Measurements from ENCODE around the gene ERC2.

Gene ERC2

DNA sequence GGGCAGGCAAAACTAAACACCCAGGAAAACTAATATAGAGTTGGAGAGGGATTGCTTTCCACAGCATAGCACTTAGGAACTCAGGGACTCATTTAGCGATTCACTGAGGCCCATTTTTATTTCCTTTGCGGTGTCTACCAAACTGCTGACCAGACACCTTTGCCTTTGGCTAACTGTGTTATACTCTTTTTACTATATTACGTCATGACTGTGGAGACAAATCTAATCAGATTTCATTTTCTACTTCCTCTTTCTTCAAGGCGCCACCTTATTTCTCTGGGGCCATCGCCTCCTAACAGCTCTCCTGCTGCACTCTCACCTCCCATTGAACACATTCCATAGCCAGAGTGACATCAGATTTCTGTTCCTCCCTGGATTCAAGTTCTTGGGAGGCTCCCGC is 765.4 kb downstream of the ERC2 start:
- DNase-seq (ENCODE audit: extremely low read depth in 1 of 2, low read depth in 1 of 2), result no peak

DNA sequence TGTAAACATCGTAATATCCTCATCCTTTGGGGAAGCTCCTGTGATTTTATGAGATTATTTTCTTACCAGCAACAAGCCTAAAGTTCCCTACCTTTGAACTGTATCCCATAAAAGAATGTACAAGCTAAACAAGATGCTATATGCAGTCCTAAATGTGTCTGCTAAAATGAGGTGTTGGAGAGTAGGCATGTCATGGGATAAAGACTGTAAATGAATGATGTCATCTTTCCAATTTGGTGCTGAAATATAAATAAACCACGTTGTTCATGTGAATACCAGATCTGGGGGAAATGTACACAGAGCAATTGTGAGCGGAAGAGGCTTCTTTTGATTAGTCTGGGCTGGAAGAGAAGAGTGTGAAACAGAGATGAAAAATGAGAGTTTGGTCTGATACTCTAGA is 766.3 kb downstream of the ERC2 start:
- DNase-seq (ENCODE audit: extremely low read depth in 1 of 2, low read depth in 1 of 2), result no peak

DNA sequence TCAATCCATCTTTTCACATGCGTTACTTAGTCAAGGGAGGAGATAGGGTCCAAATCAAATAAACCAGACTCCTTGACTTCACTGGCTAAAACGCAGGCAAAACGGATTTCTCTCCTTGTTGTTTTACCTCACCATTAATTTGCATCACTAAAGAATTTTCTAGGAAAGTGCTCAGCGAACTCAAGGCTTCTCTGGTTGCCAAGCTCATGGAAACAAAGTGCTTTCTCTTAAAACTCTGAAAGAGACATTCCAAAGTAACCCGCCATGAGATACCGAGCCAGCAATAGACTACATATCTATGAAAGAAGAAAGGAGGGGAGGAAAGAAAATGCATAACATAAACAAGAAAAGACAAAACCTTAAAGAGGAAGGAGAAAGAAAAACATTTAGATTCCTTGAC is 769.4 kb downstream of the ERC2 start:
- no peak for DNase-seq (ENCODE audit: extremely low read depth in 1 of 2, low read depth in 1 of 2)

DNA sequence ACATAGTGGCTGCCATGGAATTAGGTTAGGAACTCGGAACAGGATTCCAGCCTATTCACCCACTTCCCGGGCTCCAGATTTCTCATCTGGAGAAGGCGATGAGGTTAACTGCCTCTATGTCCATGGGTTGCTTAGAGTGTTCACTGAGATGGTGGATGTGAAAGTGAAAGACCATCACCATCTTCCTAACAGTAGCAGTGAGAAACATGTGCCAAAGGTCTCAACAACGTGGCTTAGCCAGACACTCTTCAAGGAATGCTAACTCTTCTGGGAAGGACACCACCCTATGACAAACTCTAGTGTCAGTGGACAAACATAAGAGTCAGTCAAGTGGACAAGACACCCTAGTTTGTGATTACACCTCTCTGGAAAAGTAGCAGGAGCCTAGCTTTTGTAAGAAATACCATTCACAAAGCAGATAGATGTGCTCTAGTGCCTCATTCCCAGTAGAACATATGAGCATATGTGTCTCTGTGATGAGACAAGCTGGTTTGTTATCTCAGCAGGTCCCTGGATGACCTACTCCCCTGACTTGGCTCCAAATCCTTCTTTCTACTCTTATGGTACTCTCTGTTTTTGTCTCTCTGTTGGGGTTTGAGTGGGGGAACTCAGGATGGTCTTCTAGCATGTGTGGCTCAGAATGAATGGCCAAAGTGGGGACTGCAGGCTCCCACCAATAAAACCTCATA is 770.9 kb downstream of the ERC2 start:
- no peak for DNase-seq (ENCODE audit: extremely low read depth in 1 of 2, low read depth in 1 of 2)

DNA sequence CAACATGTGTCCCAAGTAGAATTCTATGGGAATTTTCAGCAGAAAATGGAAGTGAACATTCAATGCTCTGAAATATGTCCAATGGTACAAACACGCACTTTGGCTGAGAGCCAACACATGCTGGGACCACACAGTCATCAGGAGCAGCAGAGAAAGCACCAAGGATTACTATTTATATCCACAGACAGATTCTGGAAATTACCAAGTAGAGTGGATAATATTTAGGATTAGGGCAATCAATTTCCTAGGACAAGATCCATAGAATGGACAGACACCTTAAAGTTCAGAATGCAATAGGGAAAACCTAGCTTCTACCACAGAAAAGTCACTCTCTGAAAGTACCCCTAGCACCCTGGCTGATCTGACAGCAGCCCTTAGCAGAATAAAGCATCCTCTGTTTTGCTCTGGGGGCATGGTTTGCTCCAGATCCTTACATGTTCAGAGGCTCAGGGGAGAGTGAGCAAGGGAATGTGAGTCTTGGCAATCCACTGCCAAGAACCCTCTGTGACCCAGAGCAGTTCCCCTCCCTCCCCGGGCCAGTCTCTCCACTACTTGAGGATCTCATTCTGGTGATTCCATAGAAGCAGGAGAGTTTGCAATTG is 775.2 kb downstream of the ERC2 start:
- DNase-seq (ENCODE audit: extremely low read depth in 1 of 2, low read depth in 1 of 2), result no peak

GRCh38 chr3:55692295-55692956 is 775.8 kb downstream of the ERC2 start:
- DNase-seq (ENCODE audit: extremely low read depth in 1 of 2, low read depth in 1 of 2), result no peak

DNA sequence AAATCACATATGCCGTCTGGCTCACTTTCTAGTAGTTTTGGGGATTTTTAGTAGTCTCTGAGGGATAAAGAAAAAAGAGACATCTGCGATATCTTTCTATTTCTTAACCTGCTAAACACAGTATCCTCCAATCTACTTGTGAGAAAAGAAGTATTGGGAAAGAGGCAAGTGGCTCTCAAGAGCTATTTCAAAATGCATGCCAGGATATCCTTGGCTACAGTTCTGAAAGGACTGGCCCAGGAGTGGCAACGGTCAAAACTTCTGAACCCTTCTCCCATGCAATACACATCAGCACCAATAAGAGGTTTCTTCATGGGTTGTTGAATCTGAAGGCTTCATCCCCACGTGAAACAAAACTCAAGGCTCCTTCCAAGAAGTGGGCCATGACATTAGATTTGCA is 777.1 kb downstream of the ERC2 start:
- no peak for DNase-seq (ENCODE audit: extremely low read depth in 1 of 2, low read depth in 1 of 2)

- no peak for DNase-seq (ENCODE audit: extremely low read depth in 1 of 2, low read depth in 1 of 2)
Measured at GRCh38 chr3:55690726-55691125, 777.5 kb downstream of the ERC2 start.

GRCh38 chr3:55690177-55690576 is 778.1 kb downstream of the ERC2 start:
- DNase-seq (ENCODE audit: extremely low read depth in 1 of 2, low read depth in 1 of 2), result no peak

DNA sequence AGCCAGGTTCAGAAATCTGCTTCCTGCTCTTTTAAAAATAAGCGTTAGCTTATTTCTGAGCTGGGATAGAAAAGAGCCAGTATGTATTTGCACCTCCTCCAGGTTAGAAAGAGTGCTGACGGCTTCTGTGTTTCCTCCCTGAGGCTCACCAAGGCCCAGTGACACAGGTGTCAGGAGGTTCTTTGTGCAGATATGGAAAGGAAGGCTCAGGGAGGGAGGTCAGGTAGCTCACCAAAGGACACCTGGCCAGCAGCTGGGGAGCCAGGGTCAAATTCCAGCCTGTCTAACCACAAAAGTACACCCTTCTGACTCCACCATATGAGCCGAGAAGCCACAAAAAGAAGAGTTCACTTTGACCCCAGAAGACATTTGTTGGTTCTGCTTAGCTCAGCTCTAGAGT is 780.1 kb downstream of the ERC2 start:
- no peak for DNase-seq (ENCODE audit: extremely low read depth in 1 of 2, low read depth in 1 of 2)

GRCh38 chr3:55687526-55687925 is 780.7 kb downstream of the ERC2 start:
- no peak for DNase-seq (ENCODE audit: extremely low read depth in 1 of 2, low read depth in 1 of 2)

DNA sequence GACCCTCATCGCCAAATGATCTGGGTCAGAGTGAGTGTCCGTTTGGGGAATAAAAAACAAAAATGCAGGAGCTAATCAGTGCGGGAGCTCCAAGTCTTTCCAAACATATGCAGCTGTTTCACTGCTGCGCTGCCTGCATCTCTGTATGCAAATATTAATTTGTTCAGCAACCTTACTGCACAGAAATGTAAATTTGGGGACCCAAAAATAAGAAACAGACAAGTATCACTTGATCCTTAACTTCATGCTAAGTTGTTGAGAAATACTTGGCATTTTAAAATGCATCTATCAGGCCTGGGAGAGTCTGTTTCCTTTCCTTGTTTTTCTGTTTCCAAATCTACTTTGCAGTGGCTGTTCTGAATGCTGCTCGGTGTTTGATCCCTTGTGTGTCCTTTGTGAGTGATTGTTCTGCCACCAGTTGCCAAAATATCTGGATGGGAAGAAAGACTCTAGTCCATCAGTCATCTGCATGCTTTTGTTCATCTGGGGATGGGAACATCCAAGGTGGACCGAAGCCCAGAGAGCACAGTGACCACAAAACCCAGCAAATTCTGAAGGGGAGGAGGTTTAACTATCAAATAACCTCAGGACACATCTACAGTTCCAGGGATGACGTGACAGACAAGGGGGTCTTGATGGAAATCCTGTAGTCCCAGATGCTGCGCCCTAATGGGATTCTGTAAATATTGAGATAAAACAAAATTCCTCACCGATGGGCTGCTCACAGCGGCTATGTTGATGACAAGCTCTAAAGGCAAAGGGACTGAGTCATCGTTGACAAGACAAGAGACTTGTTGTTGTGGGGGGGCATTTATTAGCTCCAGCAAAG is 781.6 kb downstream of the ERC2 start:
- no peak for DNase-seq (ENCODE audit: extremely low read depth in 1 of 2, low read depth in 1 of 2)

- no peak for DNase-seq (ENCODE audit: extremely low read depth in 1 of 2, low read depth in 1 of 2)
Measured at GRCh38 chr3:55683666-55684270, 784.5 kb downstream of the ERC2 start.

GRCh38 chr3:55682461-55682860 is 785.8 kb downstream of the ERC2 start:
- no peak for DNase-seq (ENCODE audit: extremely low read depth in 1 of 2, low read depth in 1 of 2)

DNA sequence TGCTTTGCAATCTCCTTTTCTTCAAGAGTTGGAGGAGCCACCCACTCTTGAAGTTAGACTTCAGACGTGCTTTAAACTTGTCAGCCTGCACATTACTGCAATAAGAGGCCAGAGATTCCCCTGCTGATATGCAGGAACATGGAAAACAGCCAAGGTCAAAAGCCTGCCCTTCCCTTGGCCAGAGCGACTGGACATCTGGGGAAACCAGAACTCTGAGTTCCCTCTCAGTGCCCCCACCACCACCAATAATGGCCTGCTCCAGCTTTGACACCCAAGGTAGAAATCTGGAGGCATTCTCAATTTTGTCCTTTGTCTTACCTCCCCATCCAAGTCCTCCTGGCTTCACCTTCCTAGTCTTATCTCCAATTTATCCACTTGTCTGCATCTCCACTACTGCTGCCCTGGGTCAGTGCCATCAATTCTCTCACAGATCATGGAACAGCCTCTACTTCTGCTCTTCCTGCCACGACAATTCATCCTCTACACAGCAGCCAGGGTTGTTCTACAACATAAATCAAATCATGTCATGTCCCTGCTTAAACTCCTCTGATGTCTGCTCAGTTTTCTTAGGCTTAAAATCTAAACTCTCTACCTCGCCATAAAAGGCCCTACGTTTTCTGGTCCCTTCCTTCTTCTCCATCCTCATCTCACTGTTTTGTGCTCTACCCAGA is 789.6 kb downstream of the ERC2 start:
- DNase-seq (ENCODE audit: extremely low read depth in 1 of 2, low read depth in 1 of 2), result no peak

GRCh38 chr3:55676643-55677042 is 791.6 kb downstream of the ERC2 start:
- no peak for DNase-seq (ENCODE audit: extremely low read depth in 1 of 2, low read depth in 1 of 2)

DNA sequence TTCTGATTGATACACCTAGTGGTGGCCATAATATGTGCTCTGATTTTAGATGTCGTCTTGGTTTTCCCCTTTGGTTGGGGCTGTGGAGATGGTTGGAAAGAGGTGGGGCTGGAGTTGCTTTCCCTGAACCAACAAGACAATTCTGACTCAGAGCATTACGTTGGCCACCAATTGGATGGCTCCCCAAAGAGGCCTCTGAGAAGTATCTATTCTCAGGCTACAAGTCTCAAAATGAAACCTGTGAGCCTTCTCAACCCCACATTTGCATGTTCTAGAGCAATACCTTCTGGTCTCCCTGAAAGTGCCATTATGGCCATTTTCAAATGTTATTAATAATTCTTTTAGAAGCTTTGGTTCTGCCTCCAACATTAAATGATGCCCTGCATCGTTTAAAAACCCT is 792.8 kb downstream of the ERC2 start:
- DNase-seq (ENCODE audit: extremely low read depth in 1 of 2, low read depth in 1 of 2), result no peak

DNA sequence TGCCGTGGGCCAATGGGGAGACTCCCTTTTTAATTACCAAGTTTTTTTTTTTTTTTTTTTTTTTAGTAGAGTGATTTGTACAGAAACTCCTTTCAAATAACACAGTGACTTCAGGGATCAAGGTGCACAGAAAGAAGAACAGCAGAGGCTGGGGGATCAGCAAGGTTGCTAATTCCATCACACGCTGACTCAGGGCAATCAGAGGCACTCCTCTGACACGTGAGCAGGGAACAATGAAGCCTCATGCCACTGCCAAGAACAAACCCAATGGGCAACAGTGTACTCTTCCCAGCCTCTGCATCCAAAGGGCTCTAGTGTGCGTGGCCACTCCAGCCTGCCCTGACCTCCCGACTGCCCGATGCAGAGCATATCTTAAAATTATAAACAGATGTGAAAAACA is 794.5 kb downstream of the ERC2 start:
- no peak for DNase-seq (ENCODE audit: extremely low read depth in 1 of 2, low read depth in 1 of 2)

DNA sequence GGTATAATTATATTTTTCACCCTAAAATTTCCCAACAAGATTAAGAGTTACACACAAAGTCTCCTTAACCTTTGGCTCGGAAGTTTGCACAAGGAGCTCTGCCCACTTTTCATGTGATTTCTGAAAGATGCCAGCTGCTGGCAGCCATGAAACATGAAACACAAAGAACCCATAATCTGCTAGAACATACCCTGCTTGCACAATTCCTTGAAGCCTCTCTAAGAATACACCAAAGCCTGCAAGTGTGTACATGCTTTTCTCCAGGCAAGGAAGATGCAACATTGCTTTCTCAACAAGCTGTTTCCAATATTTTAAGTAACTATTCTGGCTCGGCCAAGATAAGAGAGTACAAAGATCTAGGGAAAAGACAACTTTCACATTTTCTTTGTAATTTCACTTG is 799.1 kb downstream of the ERC2 start:
- DNase-seq (ENCODE audit: extremely low read depth in 1 of 2, low read depth in 1 of 2), result no peak

DNA sequence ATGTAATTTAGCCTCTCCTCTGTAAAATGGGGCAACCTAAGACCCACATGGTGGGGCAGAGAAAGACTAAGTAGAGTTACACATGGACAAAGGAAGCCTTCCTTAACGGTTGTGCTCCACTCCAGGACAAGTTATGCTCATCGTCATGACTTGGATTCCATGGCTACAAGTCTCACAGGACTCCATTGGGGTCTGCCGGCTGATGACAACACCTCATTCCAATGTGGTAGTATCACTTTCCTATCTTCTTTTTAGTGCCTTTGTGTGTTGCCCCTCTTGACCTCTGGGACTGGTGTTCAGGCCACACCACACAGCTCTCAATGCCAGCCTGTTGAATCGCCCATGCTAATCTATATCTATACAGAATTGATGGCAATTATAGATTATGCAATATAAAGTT is 799.9 kb downstream of the ERC2 start:
- no peak for DNase-seq (ENCODE audit: extremely low read depth in 1 of 2, low read depth in 1 of 2)

DNA sequence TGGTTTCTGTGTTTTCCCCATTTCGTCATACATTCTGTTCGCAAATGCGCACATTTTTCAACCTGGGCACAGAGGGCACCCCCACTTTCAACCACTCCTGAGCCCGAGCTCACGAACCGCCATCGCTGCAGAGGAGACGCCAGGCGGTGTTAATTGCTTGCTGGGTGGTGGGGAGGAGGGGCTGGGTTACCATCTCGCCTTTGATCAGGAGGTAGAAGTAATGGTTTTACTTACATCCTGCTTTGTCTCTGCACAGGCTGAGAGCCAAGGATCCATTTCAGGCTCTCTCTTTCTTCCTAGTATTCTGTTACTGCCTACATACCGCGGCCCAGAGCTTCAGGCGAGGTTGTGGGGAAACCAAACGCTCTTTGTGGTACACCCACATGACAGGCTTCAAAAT is 803.9 kb downstream of the ERC2 start:
- no peak for DNase-seq (ENCODE audit: extremely low read depth in 1 of 2, low read depth in 1 of 2)

All from activated CD8-positive, alpha-beta memory T cell treated with anti-CD3 and anti-CD28 coated beads for 1 hour (primary cell).